Cerebellar nuclear complex (tissue), 1 donor: ENCODE measurements around the gene IARS2.
A peak's percentile ranks its signal among the peaks of the same experiment; 100 is the strongest.
"Not testable (repeated sequence)": the region's sequence is repeated elsewhere in the genome, so short reads cannot be mapped to it uniquely, and the experiment has no call there.

Experiments used
- DNase-seq, 2 experiments: peaks; one replicate each; lab custom pipeline; 2025; lab: John Stamatoyannopoulos, UW

Gene IARS2

GRCh38 chr1:220112600-220112999 lies 18.7 kb downstream of the IARS2 start:
- DNase-seq: not testable (repeated sequence)

- no peak for DNase-seq
Observed at GRCh38 chr1:220113136-220113695, 19.3 kb downstream of the IARS2 start.

DNA sequence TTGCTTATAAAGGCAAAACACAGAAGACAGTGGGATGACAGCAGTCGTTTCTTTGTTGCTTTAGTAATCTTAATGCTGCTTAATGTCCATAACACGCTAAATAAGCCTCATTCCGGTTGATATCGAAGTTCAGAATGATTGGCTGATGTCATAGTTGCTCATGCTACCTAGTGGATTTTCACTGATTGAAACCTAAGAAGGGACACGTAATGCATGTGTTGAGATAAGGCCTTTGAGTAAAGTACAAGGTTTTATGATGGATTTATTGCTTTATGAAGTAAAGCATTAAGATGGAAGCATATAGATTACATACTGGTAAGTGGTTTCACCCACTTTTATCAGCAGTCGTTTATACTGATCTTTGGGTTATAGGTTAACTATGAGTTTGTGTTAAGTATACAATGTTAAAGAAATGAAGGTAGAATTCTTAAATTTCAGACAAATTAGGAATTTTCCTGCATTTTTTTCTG lies 25.1 kb downstream of the IARS2 start:
- DNase-seq: no peak

- no peak for DNase-seq
Observed at GRCh38 chr1:220121791-220122530, 28.0 kb downstream of the IARS2 start.

DNA sequence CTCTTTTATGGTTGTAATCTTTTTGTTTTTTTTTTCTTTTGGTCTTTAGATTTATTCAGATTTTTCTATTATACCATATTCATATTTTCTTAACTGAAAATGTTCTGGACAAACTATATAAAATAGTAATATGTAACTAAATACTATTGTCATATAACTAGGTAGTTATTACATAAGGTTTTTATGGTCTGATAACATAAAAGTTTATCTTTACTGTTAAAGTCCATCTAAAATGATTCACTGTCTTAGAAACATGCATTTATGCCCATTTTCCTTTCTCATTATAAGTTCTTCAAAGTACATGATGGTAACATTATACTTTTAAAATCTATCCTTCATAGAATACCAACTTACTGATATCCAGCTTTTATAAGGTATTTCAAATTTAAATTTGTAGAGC lies 29.1 kb downstream of the IARS2 start:
- DNase-seq: no peak

DNA sequence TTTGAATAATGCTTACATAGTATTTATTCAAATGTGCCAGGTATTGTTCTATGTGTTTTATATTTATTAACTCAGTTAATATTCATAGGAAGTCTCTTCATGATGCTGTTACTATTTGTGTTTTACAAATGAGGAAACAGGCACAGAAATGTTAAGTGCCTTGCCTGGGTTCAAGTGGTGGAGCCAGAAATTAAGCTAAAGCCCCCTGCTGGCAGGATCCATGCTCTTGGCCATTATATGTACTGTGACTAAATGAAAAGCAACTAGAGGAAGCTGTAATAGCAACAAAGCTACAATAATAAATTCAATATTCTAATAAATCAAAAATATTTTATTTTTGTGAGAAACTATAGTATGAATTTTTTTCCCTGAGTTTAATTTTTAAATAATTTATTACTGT lies 30.0 kb downstream of the IARS2 start:
- no peak for DNase-seq

DNA sequence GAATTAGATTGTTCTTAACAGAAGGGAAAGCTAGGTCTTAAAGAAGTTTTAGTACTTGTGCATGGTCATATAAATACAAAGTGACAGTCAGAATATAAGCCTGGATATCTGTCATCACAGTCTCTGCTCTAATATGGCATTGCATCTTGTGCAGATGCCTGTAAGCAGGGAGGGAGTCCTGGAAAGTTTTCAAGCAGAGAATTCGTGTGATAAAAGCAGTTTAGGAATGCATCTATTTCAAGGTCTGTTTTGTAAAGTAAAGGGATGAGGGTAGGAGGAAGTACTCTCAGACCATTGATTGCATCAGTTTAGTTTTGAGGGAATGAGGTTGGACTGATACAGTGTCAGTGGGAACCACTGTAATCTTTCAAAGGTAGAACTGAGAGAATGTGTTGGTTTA lies 30.6 kb downstream of the IARS2 start:
- DNase-seq: no peak

GRCh38 chr1:220127076-220127475 lies 33.1 kb downstream of the IARS2 start:
- DNase-seq: no peak

DNA sequence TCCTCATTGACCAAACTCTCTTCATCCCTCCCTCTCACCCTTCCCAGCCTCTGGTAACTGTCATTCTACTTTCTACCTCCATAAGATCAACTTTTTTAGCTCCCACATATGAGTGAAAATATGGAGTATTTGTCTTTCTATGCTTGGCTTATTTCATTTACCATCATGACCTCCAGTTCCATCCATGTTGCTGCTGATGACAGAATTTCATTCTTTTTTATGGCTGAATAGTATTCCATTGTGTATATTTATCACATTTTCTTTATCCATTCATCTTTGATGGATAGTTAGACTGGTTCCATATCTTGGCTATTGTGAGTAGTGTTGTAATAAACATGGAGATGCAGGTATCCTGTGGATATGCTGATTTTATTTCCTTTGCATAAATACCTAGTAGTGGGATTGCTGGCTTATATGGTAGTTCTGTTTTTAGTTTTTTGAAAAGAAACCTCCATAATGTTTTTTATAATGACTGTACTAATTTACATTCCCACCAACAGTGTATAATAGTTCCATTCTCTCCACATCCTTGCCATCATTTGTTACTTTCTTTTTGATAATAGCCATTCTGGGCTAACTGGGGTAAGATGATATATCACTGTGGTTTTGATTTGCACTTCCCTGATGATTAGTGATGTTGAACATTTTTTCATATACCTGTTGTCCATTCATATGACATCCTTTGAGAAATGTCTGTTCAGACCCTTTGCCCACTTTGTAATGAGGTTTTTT lies 35.7 kb downstream of the IARS2 start:
- no peak for DNase-seq

- no peak for DNase-seq
Observed at GRCh38 chr1:220135755-220136154, 41.8 kb downstream of the IARS2 start.

- no peak for DNase-seq
Observed at GRCh38 chr1:220137019-220137786, 43.3 kb downstream of the IARS2 start.

DNA sequence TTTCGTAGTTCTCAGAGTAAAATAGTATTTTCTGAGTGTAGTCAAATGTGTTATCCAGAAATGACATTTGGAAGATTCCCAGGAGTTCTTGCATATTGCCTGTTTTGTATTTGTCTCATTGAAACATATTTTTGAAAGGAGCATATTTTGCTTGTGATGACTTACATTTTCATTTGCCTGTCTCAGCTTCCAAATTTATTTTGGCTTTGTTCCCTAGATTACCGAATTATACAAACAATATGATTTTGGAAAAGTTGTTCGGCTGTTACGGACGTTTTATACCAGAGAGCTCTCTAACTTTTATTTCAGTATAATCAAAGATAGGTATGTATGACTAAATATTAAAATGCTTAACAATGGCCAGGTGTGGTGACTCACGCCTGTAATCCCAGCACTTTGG lies 46.0 kb downstream of the IARS2 start:
- no peak for DNase-seq

- DNase-seq: peak in 1 of 2 experiments; percentile 4
Observed at GRCh38 chr1:220144051-220144450, 50.1 kb downstream of the IARS2 start.

DNA sequence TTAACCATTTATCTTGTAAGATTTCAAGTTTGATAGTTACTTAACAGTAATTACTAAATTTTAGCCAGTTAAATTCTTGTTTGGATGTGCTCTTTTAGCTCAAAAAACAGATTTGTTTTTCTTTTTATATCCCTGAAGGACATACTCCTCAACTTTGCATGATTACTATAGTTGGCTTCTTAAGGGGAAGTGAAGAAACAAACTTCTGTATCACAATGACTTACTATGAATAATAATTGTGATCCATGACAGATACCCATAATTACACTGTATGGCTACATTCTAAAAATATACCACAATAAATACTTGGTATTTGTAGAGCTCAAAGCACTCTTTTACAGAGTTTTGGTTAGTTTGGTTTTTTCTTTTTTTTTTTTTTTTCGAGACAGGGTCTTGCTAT lies 55.8 kb downstream of the IARS2 start:
- DNase-seq: no peak

GRCh38 chr1:220151454-220151853 lies 57.5 kb downstream of the IARS2 start:
- no peak for DNase-seq

- no peak for DNase-seq
Observed at GRCh38 chr1:220153147-220153546, 59.2 kb downstream of the IARS2 start.

DNA sequence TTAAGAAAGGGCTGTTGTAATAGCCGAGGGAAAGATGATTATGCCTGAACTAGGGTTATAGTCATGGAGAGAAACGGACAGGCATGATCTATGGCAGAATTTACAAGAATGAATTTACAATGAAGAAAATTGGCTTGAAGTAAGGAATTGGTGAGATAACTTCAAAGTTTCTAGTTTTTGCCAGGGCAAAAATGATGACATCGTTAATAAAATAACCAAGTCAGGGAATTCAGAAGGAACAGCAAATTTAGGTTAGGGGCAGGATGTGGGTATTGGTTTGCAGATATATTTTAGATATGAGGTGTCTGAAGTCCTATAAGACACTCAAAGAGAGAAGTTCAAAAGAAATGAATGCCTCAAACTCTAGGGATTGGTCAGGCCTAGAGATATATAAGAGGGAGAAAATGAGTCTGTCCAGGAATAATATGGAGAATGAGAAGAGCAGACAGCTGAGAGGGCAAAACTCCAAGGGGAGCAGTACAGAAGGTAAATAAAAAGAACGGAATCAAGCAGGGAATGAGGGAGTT lies 62.8 kb downstream of the IARS2 start:
- no peak for DNase-seq

- DNase-seq: no peak
Observed at GRCh38 chr1:220157738-220158137, 63.8 kb downstream of the IARS2 start.

DNA sequence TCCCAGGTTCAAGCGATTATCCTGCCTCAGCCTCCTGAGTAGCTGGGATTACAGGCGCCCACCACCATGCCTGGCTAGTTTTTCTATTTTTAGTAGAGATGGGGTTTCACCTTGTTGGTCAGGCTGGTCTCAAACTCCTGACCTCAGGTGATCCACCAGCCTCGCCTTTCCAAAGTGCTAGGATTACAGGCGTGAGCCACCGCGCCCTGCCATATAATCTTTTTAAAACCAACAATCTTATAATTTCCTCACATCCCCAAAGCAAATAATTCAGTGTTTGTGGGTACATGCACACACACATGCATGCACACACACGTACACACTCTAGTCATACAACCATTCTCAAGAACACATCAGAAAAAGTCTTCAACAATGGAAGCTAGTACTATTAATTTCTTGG lies 64.6 kb downstream of the IARS2 start:
- DNase-seq: not testable (repeated sequence)

- DNase-seq: no peak
Observed at GRCh38 chr1:220159041-220159440, 65.1 kb downstream of the IARS2 start.

- no peak for DNase-seq
Observed at GRCh38 chr1:220160027-220160426, 66.1 kb downstream of the IARS2 start.

- DNase-seq: no peak
Observed at GRCh38 chr1:220164116-220164515, 70.2 kb downstream of the IARS2 start.
